ENCODE measurements around the gene DCDC2C. TPM values are rescaled to one million over a fixed set of nuclear protein-coding genes. Genes with fewer than 3 reads are reported as not detected.

DCDC2C gene
- polyA plus RNA-seq, 2 of the 4 experiments (the other 2 are of a cell fraction): not detected

DNA sequence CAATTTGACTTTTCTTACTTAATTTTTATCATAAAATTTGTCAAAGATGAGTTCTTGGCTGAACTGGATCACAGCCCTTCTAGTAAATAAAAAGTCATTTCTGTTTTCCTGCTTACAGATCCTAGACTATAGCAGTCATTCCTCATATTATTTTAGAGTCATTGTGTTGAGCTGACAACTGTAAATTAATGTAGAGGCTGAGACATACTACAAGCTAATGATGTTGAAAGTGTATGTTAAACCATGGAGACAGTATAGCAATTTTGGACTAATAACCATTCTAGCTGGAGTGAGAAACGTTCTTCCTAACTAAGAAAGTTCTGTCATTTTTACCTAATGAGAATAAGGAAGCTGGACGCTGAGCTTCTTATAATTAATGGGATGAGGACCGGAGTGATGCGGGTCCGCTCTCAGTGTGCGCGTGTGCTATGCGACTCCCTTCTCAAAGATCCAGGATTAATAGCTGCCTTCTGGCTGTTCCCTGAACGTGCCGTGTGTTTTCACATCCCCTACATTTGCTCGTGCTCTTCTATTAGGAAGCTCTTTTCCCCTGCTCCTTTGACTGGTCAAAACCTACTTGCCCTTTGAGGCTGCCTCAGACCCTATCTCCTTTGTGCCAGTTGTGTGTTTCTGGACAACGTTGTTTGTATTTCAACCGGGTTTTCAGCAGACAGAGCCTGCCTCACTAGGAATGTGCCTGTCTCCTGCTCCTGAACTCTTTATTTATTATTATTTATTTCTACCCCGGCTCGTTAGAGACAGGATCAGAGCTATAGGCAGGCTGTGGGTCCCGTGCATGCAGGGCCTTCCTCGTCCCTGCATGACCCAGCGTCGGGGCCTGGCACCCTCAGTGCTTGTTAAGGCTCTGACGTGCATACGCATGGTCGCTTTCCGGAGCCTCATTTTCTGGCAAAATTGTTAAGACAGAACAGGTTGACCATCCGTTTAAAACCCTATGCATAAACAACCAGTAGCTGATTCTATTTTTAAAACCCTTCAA is 182.6 kb downstream of the DCDC2C start (continued):
- TF ChIP-seq HEYL (CRISPR knock-in tag; IDR thresholded peaks at IDR 0.05): no peak
- no peak for TF ChIP-seq POLR2AphosphoS2 (conservative IDR thresholded peaks at IDR 0.05; ENCODE audit: low read length)
- TF ChIP-seq NFE2L2 (conservative IDR thresholded peaks at IDR 0.05; ENCODE audit: low read length): no peak

DNA sequence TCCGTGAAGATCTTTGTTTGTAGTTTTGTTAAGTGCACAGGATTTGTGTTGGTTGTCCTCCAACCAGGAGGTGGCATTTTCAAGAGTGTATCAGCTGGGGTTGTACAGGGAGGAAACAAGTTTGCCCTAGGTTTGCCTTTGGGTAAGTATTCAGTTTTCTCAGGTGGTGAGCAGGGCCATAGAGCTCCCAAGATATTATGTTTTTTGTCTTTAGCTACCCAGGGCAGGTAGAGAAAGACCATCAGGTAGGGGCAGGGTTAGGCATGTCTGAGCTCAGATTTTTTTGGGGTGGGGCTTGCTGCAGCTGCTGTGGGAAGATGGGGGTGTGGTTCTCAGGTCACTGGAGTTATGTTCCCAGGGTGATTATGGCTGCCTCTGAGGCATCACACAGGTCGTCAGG is 191.6 kb downstream of the DCDC2C start:
- DNase-seq (ENCODE audit: low read depth in 1 of 2, low spot score in 1 of 2): no peak
- Histone ChIP-seq H3K4me1 (no peaks in the 10 kb centered on the region), H3K4me3 (no peak overlapping the region), H3K4me2 (no peak overlapping the region), H3K27ac (no peak overlapping the region), H3K9me3 (no peaks in the 10 kb centered on the region)
- 10% methylated on average over 2 of the region's 2 CpGs for WGBS (ENCODE audit: missing lambda C conversion rate)
- POLR2A ChIA-PET: no interaction called here
- CTCF ChIA-PET: interaction anchor here (0.7 to 2.3 kb wide), 2 partner anchors 8 to 17 kb away, joined by 3 to 7 read pairs; no protein-coding TSS in a partner anchor
- ATAC-seq: no peak
- FAIRE-seq: no peak
- TF ChIP-seq BHLHE40 (IDR thresholded peaks at IDR 0.05; ENCODE audit: low read depth, low read length) (no peak), EP300 (IDR thresholded peaks at IDR 0.05) (no peak)

Other genes with a start within 250 kb of the DCDC2C start
- 42.7 and 47.9 TPM in 2 replicates for gene ADI1, start 184.0 kb upstream of the DCDC2C start, polyA plus RNA-seq (2011; rRNA removed)
- 78.8 to 84.6 TPM (median 84.3 TPM) in 3 replicates for gene ADI1, start 184.0 kb upstream of the DCDC2C start, polyA plus RNA-seq (2017; fragmentation: RNase III; extraction: RNeasy Plus Mini Kit Qiagen cat#74134 plus additional on column Dnase treatment)
- gene RNASEH1, start 145.2 kb upstream of the DCDC2C start, polyA plus RNA-seq (2011; rRNA removed): 39.7 and 54.3 TPM in 2 replicates
- 55.3 to 59.2 TPM (median 56.8 TPM) in 3 replicates for gene RNASEH1, start 145.2 kb upstream of the DCDC2C start, polyA plus RNA-seq (2017; fragmentation: RNase III; extraction: RNeasy Plus Mini Kit Qiagen cat#74134 plus additional on column Dnase treatment)
- gene RPS7, start 128.3 kb upstream of the DCDC2C start, polyA plus RNA-seq (2011; rRNA removed): 3,000 and 3,176 TPM in 2 replicates
- 3,153 to 3,802 TPM (median 3,221 TPM) in 3 replicates for gene RPS7, start 128.3 kb upstream of the DCDC2C start, polyA plus RNA-seq (2017; fragmentation: RNase III; extraction: RNeasy Plus Mini Kit Qiagen cat#74134 plus additional on column Dnase treatment)
- 0.79 and 0.97 TPM in 2 replicates for gene COLEC11, start 108.5 kb upstream of the DCDC2C start, polyA plus RNA-seq (2011; rRNA removed)
- 0.24 to 0.51 TPM (median 0.30 TPM) in 3 replicates for gene COLEC11, start 108.5 kb upstream of the DCDC2C start, polyA plus RNA-seq (2017; fragmentation: RNase III; extraction: RNeasy Plus Mini Kit Qiagen cat#74134 plus additional on column Dnase treatment)
- gene ALLC, start 45.4 kb upstream of the DCDC2C start, polyA plus RNA-seq (2011; rRNA removed): not detected in 2 replicates
- not detected in 3 replicates for gene ALLC, start 45.4 kb upstream of the DCDC2C start, polyA plus RNA-seq (2017; fragmentation: RNase III; extraction: RNeasy Plus Mini Kit Qiagen cat#74134 plus additional on column Dnase treatment)

Measured in A549 (cell line).